CD4-positive, alpha-beta T cell treated with Interleukin-15 for 1 hour (primary cell): ENCODE measurements around the gene BAX.

Source experiments
- DNase-seq: peaks from one replicate; pipeline ENCODE4 v3.0.0-alpha.2; 2020

The BAX gene

DNA sequence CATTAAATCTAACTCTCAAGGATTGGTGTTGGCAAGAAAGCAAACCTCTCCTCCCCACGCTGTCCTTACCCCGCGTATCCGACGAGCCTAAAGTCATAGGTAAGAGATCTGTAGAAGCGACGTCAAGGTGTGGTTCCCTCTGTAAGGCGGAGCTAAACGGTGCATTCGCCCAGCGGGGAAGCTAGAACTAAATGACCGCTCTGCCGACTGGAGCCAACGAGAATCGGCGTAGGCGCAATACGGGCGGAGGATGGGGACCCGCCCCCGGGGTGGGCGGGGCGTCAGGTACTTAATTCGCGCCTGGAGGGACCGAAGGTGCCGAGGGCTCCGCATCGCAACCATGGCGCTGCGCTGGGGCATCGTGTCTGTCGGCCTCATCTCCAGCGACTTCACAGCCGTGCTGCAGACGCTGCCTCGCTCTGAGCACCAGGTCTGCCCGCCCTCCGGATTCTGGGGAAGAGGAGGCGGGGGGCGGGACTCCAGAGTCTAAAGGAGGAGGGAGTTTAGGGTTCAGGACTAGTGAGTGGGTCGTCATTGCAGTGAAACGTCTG is 21.2 kb upstream of the BAX start, which contains the start of gene DHDH:
Gene DHDH, plus strand, starts transcription at position 318 of the 551 bp plus-strand sequence. Its CDS starts 23 bp downstream, at position 341.
- DNase-seq: peak; percentile 91

GRCh38 chr19:48934837-48935236 is 19.8 kb upstream of the BAX start:
- no peak for DNase-seq

DNA sequence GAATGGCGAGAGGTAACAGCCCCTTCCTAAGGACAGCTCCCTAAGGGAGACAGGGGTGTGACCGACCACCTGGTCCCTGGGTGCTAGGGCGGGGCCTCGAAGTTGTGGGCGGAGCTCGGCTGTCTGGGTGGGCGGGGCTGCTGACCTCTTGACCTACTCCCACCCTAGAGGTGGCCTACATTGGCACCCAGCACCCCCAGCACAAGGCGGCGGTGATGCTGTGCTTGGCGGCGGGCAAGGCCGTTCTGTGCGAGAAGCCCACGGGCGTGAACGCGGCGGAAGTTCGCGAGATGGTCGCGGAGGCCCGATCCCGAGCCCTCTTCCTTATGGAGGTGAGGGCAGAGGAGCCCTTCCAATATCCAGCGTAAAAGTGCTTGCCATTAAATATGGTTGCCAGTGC is 18.8 kb upstream of the BAX start:
- DNase-seq: no peak

- no peak for DNase-seq
These were observed 16.4 kb upstream of the BAX start for GRCh38 chr19:48938256-48938655.

GRCh38 chr19:48940902-48941301 is 13.8 kb upstream of the BAX start:
- DNase-seq: no peak

- no peak for DNase-seq
These were observed 11.6 kb upstream of the BAX start for GRCh38 chr19:48943081-48943480.

DNA sequence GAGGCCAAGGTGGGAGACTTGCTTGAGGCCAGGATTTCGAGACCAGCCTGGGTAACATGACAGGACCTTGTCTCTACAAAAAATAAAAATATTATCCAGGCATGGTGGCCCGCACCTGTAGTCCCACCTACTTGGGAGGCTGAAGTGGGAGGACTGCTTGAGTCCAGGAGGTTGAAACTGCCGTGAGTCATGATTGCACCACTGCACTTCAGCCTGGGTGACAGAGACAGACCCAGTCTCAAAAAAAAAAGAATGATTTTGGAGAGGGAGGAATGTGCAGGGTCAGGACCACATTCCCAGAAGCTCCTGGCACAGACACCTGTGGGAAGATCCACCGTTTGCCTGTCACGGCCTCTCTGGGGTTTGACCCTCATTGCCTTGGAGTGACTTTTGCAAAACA is 9.3 kb upstream of the BAX start:
- no peak for DNase-seq

DNA sequence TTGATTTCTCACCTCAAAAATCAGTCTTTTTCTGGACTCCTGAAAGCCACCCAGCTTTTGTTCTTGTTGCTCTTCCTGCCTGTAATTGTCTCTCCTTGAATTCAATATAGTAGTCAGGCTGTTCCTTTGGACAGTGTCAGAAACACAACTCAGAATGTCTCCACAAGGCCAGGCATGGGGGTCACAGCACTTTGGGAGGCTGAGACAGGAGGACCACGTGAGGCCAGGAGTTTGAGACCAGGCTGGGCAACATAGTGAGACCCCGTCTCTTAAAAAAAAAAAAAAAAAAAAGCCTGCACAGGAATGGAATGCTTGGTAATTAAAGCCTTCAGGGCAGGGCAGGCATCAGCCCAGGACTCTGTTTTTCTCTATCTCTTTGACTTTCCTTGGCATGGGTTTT is 8.9 kb upstream of the BAX start:
- DNase-seq: no peak

- no peak for DNase-seq
These were observed 8.0 kb upstream of the BAX start for GRCh38 chr19:48946463-48947257.

DNA sequence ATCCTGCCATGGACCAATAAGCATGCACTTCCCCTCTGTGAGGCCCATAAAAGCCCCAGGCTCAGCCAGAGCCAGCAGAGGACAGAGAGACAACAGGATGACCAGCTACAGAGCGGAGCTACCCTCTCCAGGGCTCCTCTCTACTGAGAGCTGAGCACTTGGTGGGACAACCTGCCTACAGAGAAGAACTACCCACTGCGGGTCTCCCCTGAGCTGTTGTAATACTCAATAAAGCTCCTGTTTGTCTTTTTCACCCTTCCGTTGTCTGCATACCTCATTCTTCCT is 7.5 kb upstream of the BAX start:
- no peak for DNase-seq

GRCh38 chr19:48950159-48950558 is 4.5 kb upstream of the BAX start:
- no peak for DNase-seq

DNA sequence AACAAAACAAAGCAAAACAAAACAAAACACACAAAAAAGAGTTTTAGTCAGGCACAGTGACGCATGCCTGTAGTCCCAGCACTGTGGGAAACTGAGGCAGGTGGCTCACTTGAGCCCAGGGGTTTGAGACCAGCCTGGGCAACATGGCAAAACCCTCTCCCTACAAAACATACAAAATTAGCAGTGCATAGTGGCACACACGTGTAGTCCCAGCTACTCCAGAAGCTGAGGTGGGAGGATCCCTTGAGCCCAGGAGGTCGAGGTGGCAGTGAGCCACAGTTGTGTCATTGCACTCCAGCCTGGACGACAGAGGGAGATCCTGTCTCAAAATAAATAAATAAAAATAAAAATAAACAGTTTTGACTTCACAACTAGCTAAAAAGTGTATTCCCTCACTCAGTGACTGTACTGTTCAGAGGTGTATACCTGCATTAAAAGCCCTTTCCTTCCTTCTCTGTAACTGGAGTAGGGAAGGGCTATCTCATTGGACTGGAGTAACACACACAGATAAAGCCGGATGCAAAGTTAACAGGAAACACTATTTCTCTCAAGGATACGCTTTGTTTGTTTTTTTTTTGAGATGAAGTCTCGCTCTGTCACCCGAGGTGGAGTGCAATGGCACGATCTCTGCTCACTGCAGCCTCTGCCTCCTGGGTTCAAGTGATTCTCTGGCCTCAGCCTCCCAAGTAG is 3.7 kb upstream of the BAX start:
- DNase-seq: no peak

- DNase-seq: no peak
These were observed 1.5 kb upstream of the BAX start for GRCh38 chr19:48953141-48953540.

- DNase-seq: no peak
These were observed 583 bp upstream of the BAX start for GRCh38 chr19:48953990-48954594.

DNA sequence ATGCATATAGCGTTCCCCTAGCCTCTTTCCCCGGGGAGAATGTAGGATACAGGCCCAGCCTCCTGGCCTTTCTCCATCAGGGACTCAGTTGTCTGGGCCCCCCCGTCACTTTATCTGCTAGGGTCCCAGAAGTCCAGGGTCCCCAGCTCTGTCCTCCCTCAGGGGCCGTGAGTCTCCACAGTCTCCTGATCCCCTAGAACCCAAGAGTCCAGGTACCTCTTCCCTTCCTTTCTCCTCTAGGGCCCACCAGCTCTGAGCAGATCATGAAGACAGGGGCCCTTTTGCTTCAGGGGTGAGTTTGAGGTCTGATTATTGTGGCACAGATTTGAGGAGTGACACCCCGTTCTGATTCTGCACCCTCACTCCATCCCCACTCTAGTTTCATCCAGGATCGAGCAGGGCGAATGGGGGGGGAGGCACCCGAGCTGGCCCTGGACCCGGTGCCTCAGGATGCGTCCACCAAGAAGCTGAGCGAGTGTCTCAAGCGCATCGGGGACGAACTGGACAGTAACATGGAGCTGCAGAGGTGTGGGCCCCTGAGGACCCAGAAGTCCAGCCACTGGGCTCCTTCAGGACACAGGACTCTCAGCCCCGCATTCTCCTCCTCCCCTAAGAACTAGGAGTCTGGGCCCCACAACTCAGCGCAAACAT is 758 bp downstream of the BAX start:
- no peak for DNase-seq

GRCh38 chr19:48958006-48958405 is 3.3 kb downstream of the BAX start:
- DNase-seq: no peak

DNA sequence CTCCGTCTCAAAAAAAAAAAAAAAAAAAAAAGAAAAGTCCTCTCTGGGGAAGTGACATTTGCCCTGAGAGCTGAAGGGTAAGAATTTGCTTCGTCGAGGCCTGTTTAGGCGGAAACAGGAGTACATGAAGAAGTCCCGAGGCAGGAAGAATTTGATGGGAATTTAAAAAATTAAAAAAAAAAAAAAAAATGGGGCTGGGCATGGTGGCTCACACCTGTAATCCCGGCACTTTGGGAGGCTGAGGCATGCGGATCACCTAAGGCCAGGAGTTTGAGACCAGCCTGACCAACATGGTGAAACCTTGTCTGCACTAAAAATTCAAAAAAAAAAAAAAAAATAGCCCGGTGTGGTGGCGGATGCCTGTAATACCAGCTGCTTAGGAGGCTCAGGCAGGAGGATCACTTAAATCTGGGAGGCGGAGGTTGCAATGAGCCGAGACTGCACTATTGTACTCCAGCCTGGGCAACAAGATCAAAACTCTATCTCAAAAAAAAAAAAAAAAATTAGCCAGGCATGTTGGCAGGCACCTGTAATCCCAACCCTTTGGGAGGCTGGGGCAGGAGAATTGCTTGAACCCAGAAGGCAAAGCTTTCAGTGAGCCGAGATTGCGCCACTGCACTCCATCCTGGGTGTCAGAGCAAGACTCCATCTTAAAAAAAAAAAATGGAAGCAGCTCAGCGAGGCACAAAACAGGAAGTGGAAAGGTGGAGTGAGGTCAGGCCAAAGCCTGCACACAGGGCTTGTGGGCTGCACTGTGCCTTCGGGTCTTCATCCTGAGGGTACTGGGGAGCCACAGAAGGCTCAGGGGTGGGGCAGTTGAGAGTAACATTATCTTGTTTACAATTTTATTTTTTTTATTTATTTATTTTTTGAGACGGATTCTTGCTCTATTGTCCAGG is 4.9 kb downstream of the BAX start:
- peak; percentile 22 for DNase-seq

DNA sequence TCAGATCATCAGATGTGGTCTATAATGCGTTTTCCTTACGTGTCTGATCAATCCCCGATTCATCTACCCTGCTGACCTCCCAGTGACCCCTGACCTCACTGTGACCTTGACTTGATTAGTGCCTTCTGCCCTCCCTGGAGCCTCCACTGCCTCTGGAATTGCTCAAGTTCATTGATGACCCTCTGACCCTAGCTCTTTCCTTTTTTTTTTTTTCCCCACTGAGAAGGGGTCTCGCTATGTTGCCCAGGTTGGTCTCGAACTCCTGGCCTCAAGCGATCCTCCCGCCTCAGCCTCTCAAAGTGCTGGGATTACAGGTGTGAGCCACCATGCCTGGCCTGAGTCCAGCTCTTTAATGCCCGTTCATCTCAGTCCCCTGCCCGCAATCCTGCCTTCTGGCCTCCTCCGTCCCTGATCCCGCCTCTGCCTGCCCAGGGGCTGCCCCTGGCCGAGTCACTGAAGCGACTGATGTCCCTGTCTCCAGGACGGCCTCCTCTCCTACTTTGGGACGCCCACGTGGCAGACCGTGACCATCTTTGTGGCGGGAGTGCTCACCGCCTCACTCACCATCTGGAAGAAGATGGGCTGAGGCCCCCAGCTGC is 6.5 kb downstream of the BAX start:
- DNase-seq: no peak

DNA sequence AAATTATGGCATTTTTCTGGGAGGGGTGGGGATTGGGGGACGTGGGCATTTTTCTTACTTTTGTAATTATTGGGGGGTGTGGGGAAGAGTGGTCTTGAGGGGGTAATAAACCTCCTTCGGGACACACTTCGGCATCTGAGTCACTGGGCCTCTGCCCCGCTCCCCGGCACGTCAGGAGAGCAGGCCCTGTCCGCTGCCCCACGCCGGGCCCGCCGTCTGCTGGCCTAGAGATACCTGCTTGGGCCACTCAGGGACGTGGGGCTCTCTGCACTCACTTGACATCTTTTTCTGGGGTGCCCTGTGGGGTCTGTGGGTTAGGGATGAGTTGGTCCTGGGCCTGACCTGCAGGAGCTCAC is 7.0 kb downstream of the BAX start:
- DNase-seq: no peak

GRCh38 chr19:48962029-48962848 is 7.6 kb downstream of the BAX start:
- peak; percentile 79 for DNase-seq

GRCh38 chr19:48962849-48963165 is 8.1 kb downstream of the BAX start:
- DNase-seq: no peak
